ENCODE data around the gene DDX20. TPM values are rescaled to one million over a fixed set of nuclear protein-coding genes. Genes with fewer than 3 reads are reported as not detected.
"Not testable (repeated sequence)": the region's sequence is repeated elsewhere in the genome, so short reads cannot be mapped to it uniquely, and the experiment has no call there.

Gene DDX20
- total and polyA plus RNA-seq, 2 donors (not counting 3 experiments of a cell fraction or from before 2014, with no cell fraction given): 4.1 to 15.9 TPM

GRCh38 chr1:111795401-111795800 lies 39.7 kb downstream of the DDX20 start:
- FAIRE-seq (no peak), DNase-seq (ENCODE audit: low read depth, low spot score) (no peak)
- Histone ChIP-seq H3K27me3 (ENCODE audit: control insufficient read depth in 2 of 2, insufficient read depth in 2 of 2, low read length in 2 of 2) (peaks cover 0 to 5% of the 10 kb centered on the region in 2 experiments), H3K9me1 (replicated peaks; ENCODE audit: control insufficient read depth, extremely low read depth, insufficient read depth, low read length) (no peaks in the 10 kb centered on the region), H3K4me2 (ENCODE audit: insufficient read depth, low read length) (no peak overlapping the region), H2AFZ (ENCODE audit: low read depth, low read length) (no peak overlapping the region), H3K79me2 (ENCODE audit: control insufficient read depth, insufficient read depth, low read length) (no peaks in the 10 kb centered on the region), H3K4me3 (replicated peaks in 1 of 3; ENCODE audit: insufficient read depth in 1 of 3, low read depth in 1 of 3, low read length in 3 of 3) (no peak overlapping the region), H3K9ac (replicated peaks; ENCODE audit: extremely low read depth, insufficient read depth, low read length) (no peak overlapping the region), H4K20me1 (replicated peaks; ENCODE audit: control insufficient read depth, extremely low read depth, insufficient read depth, low read length) (no peaks in the 10 kb centered on the region), H3K4me1 (ENCODE audit: control insufficient read depth, extremely low read depth, insufficient read depth, low read length) (no peaks in the 10 kb centered on the region), H3K36me3 (ENCODE audit: control insufficient read depth in 2 of 2, extremely low read depth in 1 of 2, insufficient read depth in 2 of 2, low read length in 2 of 2) (no peaks in the 10 kb centered on the region), H3K27ac (ENCODE audit: insufficient read depth, low read depth, low read length) (no peak overlapping the region), H3K9me3 (replicated peaks; ENCODE audit: control insufficient read depth, insufficient read depth, low read length) (no peaks in the 10 kb centered on the region)
- TF ChIP-seq FOS (IDR thresholded peaks at IDR 0.05; ENCODE audit: borderline replicate concordance, insufficient read depth, low read length): no peak
- BruUV-seq (replicated peaks): no TSS peak
- dilution Hi-C loops (cut with MboI; ENCODE audit: extremely low pct_ligation_motif_present, low sequenced_read_pairs): no loop called here
- intact Hi-C loops (cut with micrococcal nuclease): no loop called here
- ChIA-PET CTCF (no interaction called here), POLR2A (no interaction called here)

GRCh38 chr1:111798580-111798979 lies 42.9 kb downstream of the DDX20 start:
- H2AFZ ChIP-seq (ENCODE audit: low read depth, low read length): no peak overlapping the region
- intact Hi-C loops (cut with micrococcal nuclease) (no loop called here), dilution Hi-C loops (cut with MboI; ENCODE audit: extremely low pct_ligation_motif_present, low sequenced_read_pairs) (no loop called here)
- POLR2A ChIA-PET: no interaction called here
- no peaks in the 10 kb centered on the region for H3K9me3 ChIP-seq (replicated peaks; ENCODE audit: control insufficient read depth, insufficient read depth, low read length)
- H3K36me3 ChIP-seq (ENCODE audit: control insufficient read depth in 2 of 2, extremely low read depth in 1 of 2, insufficient read depth in 2 of 2, low read length in 2 of 2): no peaks in the 10 kb centered on the region
- no peak for DNase-seq (ENCODE audit: low read depth, low spot score)
- no peaks in the 10 kb centered on the region for H3K9me1 ChIP-seq (replicated peaks; ENCODE audit: control insufficient read depth, extremely low read depth, insufficient read depth, low read length)
- H3K4me3 ChIP-seq (replicated peaks in 1 of 3; ENCODE audit: insufficient read depth in 1 of 3, low read depth in 1 of 3, low read length in 3 of 3): no peak overlapping the region
- H3K9ac ChIP-seq (replicated peaks; ENCODE audit: extremely low read depth, insufficient read depth, low read length): no peak overlapping the region
- H3K79me2 ChIP-seq (ENCODE audit: control insufficient read depth, insufficient read depth, low read length): no peaks in the 10 kb centered on the region
- H3K27ac ChIP-seq (ENCODE audit: insufficient read depth, low read depth, low read length): no peak overlapping the region
- CTCF ChIA-PET: no interaction called here
- FAIRE-seq: no peak
- H3K4me1 ChIP-seq (ENCODE audit: control insufficient read depth, extremely low read depth, insufficient read depth, low read length): no peaks in the 10 kb centered on the region
- no TSS peak for BruUV-seq (replicated peaks)
- H4K20me1 ChIP-seq (replicated peaks; ENCODE audit: control insufficient read depth, extremely low read depth, insufficient read depth, low read length): no peaks in the 10 kb centered on the region
- no peaks in the 10 kb centered on the region for H3K27me3 ChIP-seq (ENCODE audit: control insufficient read depth in 2 of 2, insufficient read depth in 2 of 2, low read length in 2 of 2)
- TF ChIP-seq JUN (IDR thresholded peaks at IDR 0.05; ENCODE audit: borderline replicate concordance, insufficient read depth, insufficient read length, low read depth): no peak
- no peak overlapping the region for H3K4me2 ChIP-seq (ENCODE audit: insufficient read depth, low read length)

- BruUV-seq (replicated peaks); H3K4me3 ChIP-seq (replicated peaks in 1 of 3; ENCODE audit: insufficient read depth in 1 of 3, low read depth in 1 of 3, low read length in 3 of 3); POLR2A ChIA-PET; H3K9ac ChIP-seq (replicated peaks; ENCODE audit: extremely low read depth, insufficient read depth, low read length); H3K9me3 ChIP-seq (replicated peaks; ENCODE audit: control insufficient read depth, insufficient read depth, low read length); dilution Hi-C loops (cut with MboI; ENCODE audit: extremely low pct_ligation_motif_present, low sequenced_read_pairs); CTCF ChIA-PET; H3K9me1 ChIP-seq (replicated peaks; ENCODE audit: control insufficient read depth, extremely low read depth, insufficient read depth, low read length); H3K27ac ChIP-seq (ENCODE audit: insufficient read depth, low read depth, low read length); H3K36me3 ChIP-seq (ENCODE audit: control insufficient read depth in 2 of 2, extremely low read depth in 1 of 2, insufficient read depth in 2 of 2, low read length in 2 of 2); intact Hi-C loops (cut with micrococcal nuclease); H2AFZ ChIP-seq (ENCODE audit: low read depth, low read length); H3K27me3 ChIP-seq (ENCODE audit: control insufficient read depth in 2 of 2, insufficient read depth in 2 of 2, low read length in 2 of 2); H3K4me1 ChIP-seq (ENCODE audit: control insufficient read depth, extremely low read depth, insufficient read depth, low read length); H3K4me2 ChIP-seq (ENCODE audit: insufficient read depth, low read length); DNase-seq (ENCODE audit: low read depth, low spot score); FAIRE-seq; H3K79me2 ChIP-seq (ENCODE audit: control insufficient read depth, insufficient read depth, low read length); H4K20me1 ChIP-seq (replicated peaks; ENCODE audit: control insufficient read depth, extremely low read depth, insufficient read depth, low read length): not testable (repeated sequence)
Observed at GRCh38 chr1:111799722-111800121, 44.0 kb downstream of the DDX20 start.

Data from endothelial cell of umbilical vein (primary cell).